NCI-H1436 treated with DMSO at 0.1 percent for 48 hours (cell line): ENCODE results near the gene E2F6.

Experiments used
- DNase-seq: peaks from one replicate; lab custom pipeline; 2025; lab: John Stamatoyannopoulos, UW

E2F6 gene

DNA sequence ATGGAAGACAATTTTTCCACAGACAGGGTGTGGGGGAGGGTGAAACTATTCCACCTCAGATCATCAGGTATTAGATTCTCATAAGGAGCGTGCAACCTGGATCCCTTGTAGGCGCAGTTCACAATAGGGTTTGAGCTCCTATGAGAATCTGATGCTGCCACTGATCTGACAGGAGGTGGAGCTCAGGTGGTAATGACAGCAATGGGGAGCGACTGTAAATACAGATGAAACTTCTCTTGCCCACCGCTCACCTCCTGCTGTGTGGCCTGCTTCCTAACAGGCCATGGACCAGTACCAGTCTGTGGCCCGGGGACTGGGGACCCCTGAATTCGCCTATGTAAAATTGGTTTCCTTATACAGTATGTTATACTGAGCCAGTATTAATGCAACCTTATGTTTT lies 27.3 kb upstream of the E2F6 start:
- no peak for DNase-seq

GRCh38 chr2:11492720-11493119 lies 26.8 kb upstream of the E2F6 start:
- DNase-seq = no peak

GRCh38 chr2:11492244-11492643 lies 26.3 kb upstream of the E2F6 start:
- DNase-seq = no peak

GRCh38 chr2:11491348-11491933 lies 25.5 kb upstream of the E2F6 start:
- DNase-seq = no peak

- no peak for DNase-seq
Observed at GRCh38 chr2:11490194-11490593, 24.2 kb upstream of the E2F6 start.

GRCh38 chr2:11488809-11489208 lies 22.8 kb upstream of the E2F6 start:
- no peak for DNase-seq

DNA sequence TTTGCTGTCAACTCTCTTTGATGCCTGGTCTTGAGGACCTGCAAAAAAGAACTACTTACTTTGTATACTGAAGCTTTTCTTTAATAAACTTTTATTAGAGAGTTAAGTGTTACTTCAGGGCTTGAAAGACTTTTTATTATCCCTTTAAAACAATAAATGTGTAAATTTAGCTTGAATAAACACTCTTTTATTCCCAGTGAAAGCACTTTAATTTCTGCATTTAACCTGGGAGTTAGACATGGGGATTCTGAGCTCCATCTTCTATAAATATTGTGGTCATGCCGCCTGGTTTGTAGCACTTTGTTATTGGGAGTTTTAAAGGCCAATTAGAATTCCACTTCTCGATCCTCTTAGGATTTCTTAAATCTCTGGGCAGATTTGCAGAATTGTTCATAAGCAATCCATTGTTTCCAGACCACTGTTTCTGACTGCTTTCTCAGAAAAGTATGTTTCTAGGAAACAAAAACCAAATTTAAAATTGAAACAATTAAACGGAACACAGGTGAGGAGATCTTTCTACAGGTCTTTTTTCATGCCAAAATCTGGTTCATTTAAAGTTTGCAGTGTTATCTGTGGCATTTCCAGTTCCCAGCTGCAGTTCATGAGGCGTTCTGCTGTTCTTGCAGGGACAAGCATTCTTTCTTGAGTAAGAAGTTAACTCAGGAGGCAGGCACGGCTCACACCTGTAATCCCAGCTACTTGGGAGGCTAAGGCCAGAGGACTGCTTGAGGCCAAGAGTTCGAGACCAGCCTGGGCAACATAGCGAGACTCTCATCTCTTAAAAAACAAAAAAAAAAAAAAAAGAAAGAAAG lies 18.1 kb upstream of the E2F6 start:
- DNase-seq = no peak

GRCh38 chr2:11482473-11483035 lies 16.6 kb upstream of the E2F6 start:
- no peak for DNase-seq

GRCh38 chr2:11481789-11482472 lies 16.0 kb upstream of the E2F6 start:
- DNase-seq = no peak

DNA sequence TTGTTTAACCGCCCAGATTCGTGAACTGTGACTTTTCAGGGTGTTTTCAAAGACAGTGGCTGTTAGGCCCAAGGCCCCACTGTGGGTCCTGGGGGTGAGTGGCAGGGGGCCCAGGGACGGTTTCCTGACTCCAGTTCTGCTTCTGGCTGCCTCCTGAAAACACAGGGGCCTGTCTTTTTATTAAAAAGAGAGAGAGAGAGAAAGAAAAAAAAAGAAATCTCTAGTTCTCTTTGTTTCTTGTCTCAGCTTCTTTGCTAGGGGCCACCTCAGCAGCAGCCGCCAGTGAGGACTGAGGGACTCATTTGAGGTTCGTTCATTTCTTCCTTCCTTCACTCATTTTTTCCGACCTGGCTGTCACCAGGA lies 15.4 kb upstream of the E2F6 start:
- DNase-seq = no peak

DNA sequence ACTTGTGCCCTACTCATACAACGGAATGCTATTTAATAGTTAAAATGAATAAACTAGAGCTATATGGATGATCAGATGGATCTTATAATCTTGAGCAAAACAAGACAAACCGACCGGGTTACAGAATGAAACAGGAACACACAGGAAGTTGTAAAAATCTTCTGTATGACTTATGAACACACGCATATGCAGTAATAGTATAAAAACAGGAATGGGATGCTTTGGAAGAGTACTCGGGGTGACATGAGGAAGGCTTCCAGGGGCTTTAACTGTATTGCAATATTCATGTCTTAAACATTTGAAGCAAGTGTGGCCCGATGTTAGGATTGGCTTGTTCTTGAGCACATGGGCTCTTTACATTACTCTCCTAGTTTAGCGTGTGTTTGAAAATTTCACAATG lies 14.9 kb upstream of the E2F6 start:
- no peak for DNase-seq

DNA sequence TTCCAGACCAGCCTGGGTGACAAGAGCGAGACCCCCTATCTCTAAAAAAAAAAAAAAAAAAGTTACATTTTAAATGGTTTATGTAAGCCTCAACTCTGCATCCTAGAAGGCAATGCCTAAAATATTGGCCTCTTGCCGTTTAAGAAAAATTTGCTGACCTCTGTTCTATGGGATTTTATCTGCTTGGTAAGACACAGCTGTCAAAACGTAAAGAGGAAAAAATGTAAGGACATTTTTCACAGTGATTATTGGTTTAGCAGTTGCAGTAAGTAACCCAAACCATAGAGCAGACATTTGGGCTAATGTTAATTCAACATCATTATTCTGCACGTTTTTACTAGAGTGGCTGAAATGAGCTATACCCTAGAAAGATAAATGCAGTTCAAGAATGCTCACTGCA lies 14.4 kb upstream of the E2F6 start:
- no peak for DNase-seq

- no peak for DNase-seq
Observed at GRCh38 chr2:11478899-11479605, 13.1 kb upstream of the E2F6 start.

GRCh38 chr2:11477994-11478393 lies 12.0 kb upstream of the E2F6 start:
- no peak for DNase-seq

DNA sequence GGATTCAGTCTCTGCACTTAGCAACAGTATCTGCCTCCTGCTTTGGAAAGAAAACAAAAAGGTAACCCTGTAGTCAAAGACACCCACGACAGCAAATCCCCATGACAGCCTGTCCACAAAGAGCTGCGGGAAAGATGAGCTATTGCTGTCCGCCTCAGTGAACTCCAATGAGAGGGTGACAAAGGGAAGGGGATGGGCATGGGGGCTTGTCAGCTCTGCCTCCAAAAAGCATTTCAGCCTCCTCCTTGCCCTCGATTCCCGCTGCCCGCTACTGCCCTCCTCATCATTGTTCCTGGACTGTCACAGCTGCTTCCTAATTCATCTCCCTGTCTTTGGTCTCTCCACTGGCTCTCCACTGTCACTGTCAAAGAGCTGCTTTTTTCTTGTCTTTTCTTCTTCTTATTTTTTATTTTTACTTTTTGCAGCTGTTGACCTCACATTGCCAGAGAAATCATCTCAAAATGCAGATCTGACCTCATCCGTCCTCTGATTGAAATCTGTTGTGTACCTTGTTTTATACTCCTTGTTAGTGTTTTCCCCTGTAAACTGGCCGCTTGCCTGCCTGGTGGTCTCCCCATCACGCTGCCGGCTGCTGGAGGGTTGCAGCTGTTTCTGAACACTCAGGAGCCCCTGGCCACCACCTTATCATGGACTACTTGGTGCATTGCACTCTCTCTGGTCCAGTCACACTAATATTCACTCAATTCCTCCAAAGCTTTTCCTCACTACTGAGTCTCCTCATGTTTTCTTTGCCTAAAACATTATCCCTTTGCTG lies 7.9 kb upstream of the E2F6 start:
- DNase-seq = no peak

GRCh38 chr2:11467749-11468148 lies 1.8 kb upstream of the E2F6 start:
- no peak for DNase-seq

DNA sequence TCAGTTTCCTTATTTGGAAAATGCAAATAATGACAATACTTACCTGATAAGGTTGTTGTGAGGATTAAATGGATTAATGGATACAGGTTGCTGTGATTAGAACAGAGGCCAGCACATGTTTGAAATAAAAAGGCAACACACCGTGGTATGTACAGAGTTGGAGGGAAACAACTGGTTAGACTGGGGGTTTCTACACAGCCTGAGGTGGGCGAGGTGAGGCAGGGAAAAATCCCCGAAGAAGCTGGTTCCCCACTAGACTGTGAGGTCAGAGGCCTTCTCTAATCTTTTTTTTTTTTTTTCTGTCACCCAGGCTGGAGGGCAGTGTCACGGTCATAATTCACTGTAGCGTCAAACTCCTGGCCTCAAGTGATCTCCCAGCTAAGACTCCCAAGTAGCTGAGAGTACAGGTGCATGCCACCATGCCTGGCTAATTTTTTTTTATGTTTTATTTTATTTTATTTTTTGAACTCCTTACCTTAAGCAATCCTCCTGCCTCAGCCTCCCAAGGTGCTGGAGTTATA lies 1.2 kb upstream of the E2F6 start:
- DNase-seq = no peak

GRCh38 chr2:11466307-11467128 lies 557 bp upstream of the E2F6 start:
- DNase-seq = no peak

DNA sequence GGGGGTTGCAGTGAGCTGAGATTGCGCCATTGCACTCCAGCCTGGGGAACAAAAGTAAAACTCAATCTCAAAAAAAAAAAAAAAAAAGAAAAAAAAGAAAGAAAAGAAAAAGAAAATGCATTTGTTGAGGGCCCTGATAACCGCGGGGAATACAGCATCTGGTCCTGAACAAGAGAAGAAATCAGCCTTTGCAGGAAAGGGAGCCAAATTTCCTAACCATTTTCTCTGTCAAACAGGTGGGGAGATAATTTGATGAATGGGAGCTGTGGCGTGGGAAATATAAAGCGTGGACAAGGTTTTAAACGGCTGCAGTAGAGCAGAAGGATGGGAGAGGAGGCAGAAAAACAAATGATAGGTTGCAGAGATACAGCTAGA lies 864 bp downstream of the E2F6 start:
- no peak for DNase-seq

GRCh38 chr2:11459816-11460215 lies 6.1 kb downstream of the E2F6 start:
- no peak for DNase-seq

DNA sequence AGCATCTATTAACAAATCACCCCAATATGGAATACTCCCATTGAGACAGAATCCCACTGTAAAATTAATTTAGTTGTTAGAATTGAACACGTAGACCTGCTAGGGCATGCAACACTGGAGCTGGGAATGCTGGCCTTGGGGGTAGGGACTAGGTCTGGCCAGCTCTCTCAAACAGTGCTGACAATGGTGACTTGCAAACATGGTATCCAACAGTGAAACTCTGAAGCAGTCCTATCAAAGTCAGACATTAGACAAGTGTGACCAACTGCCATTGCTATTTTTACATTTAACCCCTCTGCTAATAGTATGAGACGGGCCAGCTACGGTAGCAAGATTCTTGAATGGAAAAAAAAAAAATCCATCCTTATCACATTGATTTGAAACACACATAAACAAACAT lies 7.2 kb downstream of the E2F6 start:
- DNase-seq = no peak
